GM21576 (cell line): ENCODE results near the gene EFCAB5.
"Not testable (repeated sequence)": the region's sequence is repeated elsewhere in the genome, so short reads cannot be mapped to it uniquely, and the experiment has no call there.

Source experiments
- ATAC-seq: cut with Tn5 transposase; IDR thresholded peaks from one replicate; pipeline ENCODE4 v1.9.1; 2021; ENCODE audit warnings: mild to moderate bottlenecking, moderate library complexity; ENCODE audit not compliant: unreplicated experiment

Gene EFCAB5

DNA sequence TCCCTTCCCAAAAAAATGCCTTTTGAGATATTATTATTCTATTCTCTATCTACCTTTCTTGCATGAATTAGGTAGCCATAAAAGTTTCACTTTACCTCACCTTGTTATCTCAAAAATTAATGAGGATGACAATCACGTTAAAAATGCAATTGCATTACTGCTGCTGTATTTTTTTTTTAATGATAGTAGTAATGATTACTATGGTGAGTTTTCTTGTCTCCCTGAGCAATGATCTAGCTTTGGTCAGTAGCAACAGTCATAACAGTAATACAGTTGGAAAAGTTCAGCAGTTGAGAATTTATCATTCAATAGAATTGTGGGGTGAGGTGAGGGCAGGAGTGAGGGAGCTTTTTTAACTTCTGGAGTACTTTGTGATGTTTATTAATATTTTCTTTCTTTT lies at the start of gene EFCAB5:
Gene EFCAB5 (plus strand): TSS at position 301 of the 400 bp plus-strand sequence. CDS start 163 bp downstream, outside the sequence.
- no peak for ATAC-seq

DNA sequence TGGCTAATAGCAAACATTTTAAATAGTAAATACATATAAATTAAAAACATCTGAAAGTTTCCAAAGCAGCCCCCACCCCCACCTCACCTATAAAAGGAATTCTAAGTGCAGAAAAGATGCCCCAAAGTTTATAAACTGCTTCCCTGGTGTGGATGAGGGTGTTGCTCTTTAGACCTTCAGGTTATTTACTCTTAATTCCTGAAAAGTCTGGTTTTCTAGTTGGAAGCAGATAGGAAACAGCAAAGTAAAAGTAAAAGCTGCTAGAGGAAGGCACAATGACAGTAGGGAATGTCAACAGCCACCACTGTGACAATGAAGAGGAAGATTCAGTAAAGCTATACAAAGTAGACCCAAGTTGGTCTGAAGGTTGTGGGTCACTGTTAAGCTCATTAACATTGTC lies 49.2 kb upstream of the EFCAB5 start:
- no peak for ATAC-seq

DNA sequence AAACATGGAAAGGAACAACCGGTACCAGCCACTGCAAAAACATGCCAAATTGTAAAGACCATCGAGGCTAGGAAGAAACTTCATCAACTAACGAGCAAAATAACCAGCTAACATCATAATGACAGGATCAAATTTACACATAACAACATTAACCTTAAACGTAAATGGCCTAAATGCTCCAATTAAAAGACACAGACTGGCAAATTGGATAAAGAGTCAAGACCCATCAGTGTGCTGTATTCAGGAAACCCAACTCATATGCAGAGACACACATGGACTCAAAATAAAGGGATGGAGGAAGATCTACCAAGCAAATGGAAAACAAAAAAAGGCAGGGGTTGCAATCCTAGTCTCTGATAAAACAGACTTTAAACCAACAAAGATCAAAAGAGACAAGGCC lies 44.3 kb upstream of the EFCAB5 start:
- ATAC-seq = not testable (repeated sequence)

DNA sequence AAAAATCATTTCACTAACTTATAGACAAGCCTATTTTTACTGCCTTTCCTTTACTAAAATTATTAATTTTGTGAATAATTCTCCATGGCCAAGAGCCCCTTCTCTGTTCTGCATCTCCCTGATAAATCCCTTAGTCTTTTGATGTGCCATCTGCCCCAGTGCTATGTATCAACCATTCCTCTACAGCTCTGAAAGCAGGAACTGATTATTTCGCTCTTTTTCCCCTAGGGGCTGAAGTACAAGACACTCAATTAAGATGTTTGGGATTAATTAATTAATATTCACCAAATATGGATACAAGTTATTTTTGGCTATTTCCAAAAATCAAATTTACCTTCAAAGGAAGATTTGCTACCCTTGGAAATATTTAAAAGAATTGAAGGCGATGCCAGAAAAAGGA lies 38.0 kb upstream of the EFCAB5 start:
- ATAC-seq = no peak

DNA sequence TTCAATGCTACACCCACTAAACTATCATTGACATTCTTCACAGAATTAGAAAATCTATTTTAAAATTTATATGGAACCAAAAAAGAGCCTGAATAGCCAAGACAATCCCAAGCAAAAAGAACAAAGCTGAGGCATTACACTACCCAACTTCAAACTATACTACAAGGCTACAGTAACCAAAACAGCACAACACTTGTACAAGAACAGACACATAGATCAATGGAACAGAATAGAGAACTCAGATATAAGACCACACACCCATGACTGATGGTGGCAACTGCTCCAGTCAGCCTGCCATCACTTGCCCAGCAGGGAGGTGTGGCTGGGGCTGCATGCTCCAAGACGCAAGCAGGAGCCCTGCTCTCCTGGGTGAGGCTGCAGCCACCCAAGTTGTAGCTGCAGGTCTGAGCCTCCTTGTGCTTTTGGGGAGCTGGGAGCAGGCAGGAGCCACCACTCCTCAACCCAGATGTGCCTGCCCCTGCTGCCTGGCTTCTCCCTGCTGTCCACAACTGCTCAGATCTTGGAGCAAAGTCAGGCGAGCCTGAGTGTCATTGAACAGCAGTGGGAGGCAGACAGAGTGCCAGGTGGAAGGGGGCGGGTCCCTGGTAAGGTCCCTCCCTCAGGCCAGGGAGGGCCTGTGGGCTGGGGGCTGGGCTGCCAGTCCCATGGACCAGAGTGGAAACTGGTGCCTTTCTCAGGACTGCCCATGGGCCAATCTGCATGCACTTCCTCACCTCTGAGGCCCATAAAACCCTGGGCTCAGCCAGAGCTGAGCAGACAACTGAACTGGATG lies 36.2 kb upstream of the EFCAB5 start:
- no peak for ATAC-seq

- no peak for ATAC-seq
These were observed 35.6 kb upstream of the EFCAB5 start for GRCh38 chr17:29905879-29906167.

DNA sequence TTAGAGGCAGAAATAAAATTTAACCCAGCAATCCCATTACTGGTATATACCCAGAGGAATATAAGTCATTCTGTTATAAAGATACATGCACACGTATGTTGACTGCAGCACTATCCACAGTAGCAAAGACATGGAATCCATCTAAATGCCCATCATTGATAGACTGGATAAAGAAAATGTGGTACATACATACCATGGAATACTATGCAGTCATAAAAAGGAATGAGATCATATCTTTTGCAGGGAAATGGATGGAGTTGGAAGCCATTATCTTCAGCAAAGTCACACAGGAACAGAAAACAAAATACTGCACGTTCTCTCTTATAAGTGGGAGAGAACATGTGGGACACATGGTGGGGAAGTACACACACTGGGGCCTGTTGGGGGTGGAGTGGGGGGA lies 34.5 kb upstream of the EFCAB5 start:
- ATAC-seq = no peak

GRCh38 chr17:29909236-29910003 lies 32.0 kb upstream of the EFCAB5 start:
- ATAC-seq = no peak

- no peak for ATAC-seq
These were observed 29.7 kb upstream of the EFCAB5 start for GRCh38 chr17:29911641-29912177.

- ATAC-seq = no peak
These were observed 26.5 kb upstream of the EFCAB5 start for GRCh38 chr17:29914819-29915537.

GRCh38 chr17:29918016-29918415 lies 23.4 kb upstream of the EFCAB5 start:
- ATAC-seq = no peak

GRCh38 chr17:29918922-29919856 lies 22.2 kb upstream of the EFCAB5 start:
- no peak for ATAC-seq

- no peak for ATAC-seq
These were observed 16.6 kb upstream of the EFCAB5 start for GRCh38 chr17:29924786-29925185.

DNA sequence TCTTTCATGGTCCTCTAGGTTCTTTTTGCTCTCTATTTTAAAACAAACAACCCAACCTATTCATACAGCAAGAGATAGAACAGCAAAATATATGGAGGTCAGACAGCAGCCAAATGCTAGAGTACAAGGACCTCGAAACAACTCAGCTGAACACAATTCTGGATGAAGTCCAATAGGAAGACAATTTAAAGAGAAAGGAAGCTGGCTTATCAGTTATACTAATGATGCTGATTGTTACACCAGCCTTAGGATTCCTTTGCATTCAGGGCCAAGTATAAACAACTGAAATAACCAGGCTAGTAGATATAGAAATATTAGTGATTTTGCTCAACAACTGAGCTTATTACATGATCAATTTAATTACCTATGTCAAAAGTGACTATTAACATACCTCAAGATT lies 13.9 kb upstream of the EFCAB5 start:
- ATAC-seq = no peak

- no peak for ATAC-seq
These were observed 12.4 kb upstream of the EFCAB5 start for GRCh38 chr17:29929006-29929532.

DNA sequence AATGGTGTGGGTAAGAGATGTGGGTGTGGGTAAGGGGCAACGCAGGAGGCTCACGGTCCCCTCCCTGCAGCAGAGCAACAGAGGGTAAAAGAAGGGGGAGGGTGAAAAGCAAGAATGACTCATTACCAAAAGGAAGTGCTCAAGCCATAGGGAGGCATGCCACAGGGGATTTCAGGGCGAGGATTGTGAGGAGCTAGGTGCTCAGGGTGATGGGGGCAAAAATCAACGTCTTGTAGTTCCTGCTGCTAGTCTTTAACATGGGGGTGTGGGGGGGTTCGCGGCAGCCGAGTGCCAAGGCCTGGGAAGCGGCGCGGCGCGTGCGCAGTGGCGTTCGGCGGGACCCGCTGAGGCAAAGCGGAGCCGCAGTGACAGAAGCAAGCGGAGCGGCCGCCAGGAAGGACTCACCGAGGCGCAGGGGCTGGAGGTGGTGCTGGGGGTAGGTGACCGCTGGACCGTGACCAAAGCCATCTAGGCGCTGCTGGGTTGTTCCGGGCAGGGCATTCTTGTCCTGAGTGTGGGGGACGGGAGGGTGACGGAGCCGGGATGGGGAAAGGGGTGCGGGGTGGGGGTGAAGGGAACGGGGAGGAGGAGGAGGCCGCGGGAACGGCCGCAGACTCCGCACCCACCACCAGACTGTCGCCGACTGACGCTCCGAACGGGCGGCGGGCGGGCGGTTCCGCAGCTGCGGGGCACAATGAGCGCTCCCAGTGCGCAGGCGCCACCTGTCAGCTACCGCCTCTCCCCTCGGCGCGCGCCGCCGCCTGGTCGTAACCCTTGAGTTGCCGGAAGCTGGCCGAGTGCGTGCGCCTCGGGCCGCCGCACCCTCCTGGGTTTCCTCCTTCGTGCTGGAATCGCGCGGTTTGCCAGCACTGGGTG lies 11.7 kb upstream of the EFCAB5 start, which contains the start of gene SSH2:
Gene SSH2 (minus strand): TSS at position 696 of the 876 bp plus-strand sequence. CDS start 228 bp downstream, at position 468.
- peak; percentile 46 for ATAC-seq

DNA sequence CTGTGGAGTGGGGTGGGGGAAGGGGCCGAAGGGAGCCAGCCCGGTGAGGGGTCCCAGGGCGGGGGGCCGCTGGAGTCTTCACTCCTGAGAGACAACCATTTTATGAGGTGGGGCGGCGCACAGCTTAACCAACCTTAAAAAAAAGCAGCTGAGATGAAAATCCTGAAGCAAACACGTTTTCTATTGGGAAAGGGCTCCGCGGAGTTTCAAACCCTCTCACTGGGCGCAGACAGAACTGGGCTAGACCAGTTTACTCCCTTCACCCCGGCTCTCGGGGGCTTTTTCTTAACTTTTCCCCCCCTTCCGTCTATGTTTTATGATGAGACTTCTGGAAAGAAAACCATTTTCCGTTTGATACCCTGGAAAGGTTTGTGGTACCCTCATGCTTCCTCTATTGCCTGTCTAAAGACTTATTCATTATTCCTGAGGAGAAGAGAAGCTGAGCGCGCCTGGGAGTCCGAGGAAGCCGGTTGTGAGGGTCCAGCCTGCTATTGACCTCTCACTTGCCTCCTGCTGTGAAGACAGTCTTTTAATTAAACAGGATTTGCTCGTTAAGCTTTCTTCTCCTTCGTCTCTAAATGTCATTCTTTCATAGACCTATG lies 10.9 kb upstream of the EFCAB5 start:
- ATAC-seq = no peak

DNA sequence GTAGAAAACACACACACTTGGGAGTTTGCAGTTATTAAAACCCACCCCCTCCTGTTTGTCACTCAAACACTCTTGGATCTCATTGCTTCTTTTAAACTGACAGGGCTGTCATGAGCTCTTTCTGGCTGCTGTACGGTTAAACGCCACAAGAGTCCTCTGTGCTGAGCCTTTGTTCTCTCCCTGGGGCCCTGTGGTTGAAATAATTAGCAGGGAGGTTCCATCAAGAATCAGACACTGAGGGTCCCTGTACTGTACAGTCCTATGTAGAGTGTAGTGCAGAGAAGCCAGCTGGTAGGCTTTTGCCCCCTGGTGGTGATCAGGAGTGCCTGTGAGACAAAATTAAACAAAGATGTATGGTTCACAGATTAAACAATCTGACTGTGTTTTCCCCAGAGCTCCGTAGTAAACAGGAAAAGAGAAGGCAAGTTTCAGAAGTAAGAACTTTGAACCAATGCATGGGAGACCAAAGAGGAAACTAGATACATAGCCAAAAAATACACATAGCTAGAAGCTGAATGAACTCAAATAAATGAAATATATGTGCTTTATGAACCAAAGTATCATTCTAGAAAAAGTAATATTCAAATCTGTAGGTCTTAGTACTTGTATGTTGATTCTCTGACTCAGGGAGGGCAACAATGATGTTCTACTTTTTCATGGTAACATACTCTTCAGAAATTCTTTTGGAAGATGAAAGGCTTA lies 10.1 kb upstream of the EFCAB5 start:
- peak; percentile 60 for ATAC-seq
